ENCODE measurements around the gene DNAAF8.

- TF ChIP-seq MAFK (IDR thresholded peaks at IDR 0.05; ENCODE audit: partially characterized antibody) (no peak), TP53 (CRISPR knock-in tag; IDR thresholded peaks at IDR 0.05) (no peak), KDM5A (IDR thresholded peaks at IDR 0.05) (no peak), POLR2A (IDR thresholded peaks at IDR 0.05; ENCODE audit: low read length) (no peak)
- TF ChIP-seq, protein P1, sequence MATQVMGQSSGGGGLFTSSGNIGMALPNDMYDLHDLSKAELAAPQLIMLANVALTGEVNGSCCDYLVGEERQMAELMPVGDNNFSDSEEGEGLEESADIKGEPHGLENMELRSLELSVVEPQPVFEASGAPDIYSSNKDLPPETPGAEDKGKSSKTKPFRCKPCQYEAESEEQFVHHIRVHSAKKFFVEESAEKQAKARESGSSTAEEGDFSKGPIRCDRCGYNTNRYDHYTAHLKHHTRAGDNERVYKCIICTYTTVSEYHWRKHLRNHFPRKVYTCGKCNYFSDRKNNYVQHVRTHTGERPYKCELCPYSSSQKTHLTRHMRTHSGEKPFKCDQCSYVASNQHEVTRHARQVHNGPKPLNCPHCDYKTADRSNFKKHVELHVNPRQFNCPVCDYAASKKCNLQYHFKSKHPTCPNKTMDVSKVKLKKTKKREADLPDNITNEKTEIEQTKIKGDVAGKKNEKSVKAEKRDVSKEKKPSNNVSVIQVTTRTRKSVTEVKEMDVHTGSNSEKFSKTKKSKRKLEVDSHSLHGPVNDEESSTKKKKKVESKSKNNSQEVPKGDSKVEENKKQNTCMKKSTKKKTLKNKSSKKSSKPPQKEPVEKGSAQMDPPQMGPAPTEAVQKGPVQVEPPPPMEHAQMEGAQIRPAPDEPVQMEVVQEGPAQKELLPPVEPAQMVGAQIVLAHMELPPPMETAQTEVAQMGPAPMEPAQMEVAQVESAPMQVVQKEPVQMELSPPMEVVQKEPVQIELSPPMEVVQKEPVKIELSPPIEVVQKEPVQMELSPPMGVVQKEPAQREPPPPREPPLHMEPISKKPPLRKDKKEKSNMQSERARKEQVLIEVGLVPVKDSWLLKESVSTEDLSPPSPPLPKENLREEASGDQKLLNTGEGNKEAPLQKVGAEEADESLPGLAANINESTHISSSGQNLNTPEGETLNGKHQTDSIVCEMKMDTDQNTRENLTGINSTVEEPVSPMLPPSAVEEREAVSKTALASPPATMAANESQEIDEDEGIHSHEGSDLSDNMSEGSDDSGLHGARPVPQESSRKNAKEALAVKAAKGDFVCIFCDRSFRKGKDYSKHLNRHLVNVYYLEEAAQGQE (IDR thresholded peaks at IDR 0.05), result no peak
- TF ChIP-seq, protein P2, sequence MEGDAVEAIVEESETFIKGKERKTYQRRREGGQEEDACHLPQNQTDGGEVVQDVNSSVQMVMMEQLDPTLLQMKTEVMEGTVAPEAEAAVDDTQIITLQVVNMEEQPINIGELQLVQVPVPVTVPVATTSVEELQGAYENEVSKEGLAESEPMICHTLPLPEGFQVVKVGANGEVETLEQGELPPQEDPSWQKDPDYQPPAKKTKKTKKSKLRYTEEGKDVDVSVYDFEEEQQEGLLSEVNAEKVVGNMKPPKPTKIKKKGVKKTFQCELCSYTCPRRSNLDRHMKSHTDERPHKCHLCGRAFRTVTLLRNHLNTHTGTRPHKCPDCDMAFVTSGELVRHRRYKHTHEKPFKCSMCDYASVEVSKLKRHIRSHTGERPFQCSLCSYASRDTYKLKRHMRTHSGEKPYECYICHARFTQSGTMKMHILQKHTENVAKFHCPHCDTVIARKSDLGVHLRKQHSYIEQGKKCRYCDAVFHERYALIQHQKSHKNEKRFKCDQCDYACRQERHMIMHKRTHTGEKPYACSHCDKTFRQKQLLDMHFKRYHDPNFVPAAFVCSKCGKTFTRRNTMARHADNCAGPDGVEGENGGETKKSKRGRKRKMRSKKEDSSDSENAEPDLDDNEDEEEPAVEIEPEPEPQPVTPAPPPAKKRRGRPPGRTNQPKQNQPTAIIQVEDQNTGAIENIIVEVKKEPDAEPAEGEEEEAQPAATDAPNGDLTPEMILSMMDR (IDR thresholded peaks at IDR 0.05), result no peak
Measured at GRCh38 chr16:4694642-4695451, 39.5 kb upstream of the DNAAF8 start.

Data from A549 (cell line).